K562 (cell line): Measurements from ENCODE around the gene ZNF236. TPM values are rescaled to one million over a fixed set of nuclear protein-coding genes. Genes with fewer than 3 reads are reported as not detected.

ENCODE experiments used
- ATAC-seq: fragments of 200-7000 bp; cut with Tn5 transposase; 3 replicates; pipeline ENCODE4 v1.9.1; 2020; ENCODE audit warnings: moderate library complexity
- BruUV-seq: library from RNA; stranded (reverse); fragments of 400-500 nt; replicated peaks from 2 replicates; lab custom pipeline; 2021; lab: Mats Ljungman, UMichigan
- CTCF ChIA-PET: fragments of 300-600 bp; formaldehyde crosslinking; extraction: SDS; loops from one replicate; lab custom pipeline; 2021; ENCODE audit warnings: low intra/inter-chr PET ratio; lab: Yijun Ruan, JAX
- POLR2A ChIA-PET: fragments of 300-600, 350-650 bp; sonication (Branson Sonifier 250); formaldehyde crosslinking; extraction: SDS; loops from one replicate; lab custom pipeline; 2021; ENCODE audit warnings: antibody characterized with exemption, inconsistent platforms; lab: Yijun Ruan, JAX
- DNase-seq, 4 experiments: peaks; one replicate each; pipeline versions ENCODE4 v3.0.0 to v3.0.0-alpha.2; 2011 to 2018; ENCODE audit warnings: low spot score in 3 of 4, mixed read lengths in 3 of 4; ENCODE audit errors: extremely low read depth in 1 of 4
- FAIRE-seq: peaks from 2 replicates; lab custom pipeline; 2011; peaks lifted over from hg19 to GRCh38; lab: Jason Lieb, UNC
- H2AFZ ChIP-seq: 2 replicates; pipeline ENCODE4 v1.6.0; 2011; ENCODE audit warnings: low read depth, low read length, control low read depth, inconsistent platforms
- H3K27ac ChIP-seq: fragments of 200-600 bp; 3 replicates; pipeline ENCODE4 v1.8.0; 2011; ENCODE audit warnings: low read depth, mild to moderate bottlenecking, control low read depth, inconsistent platforms, low read length, moderate library complexity, mixed read lengths; ENCODE audit errors: extremely low read depth
- H3K27me3 ChIP-seq, 2 experiments: fragments of 300-600 bp in 1 of 2; 2 replicates in 1 of 2; 3 replicates in 1 of 2; pipeline versions ENCODE4 v1.6.0 to v1.8.0; 2011; ENCODE audit warnings: inconsistent platforms in 2 of 2, low read length in 2 of 2, mild to moderate bottlenecking in 1 of 2, mixed read lengths in 1 of 2, moderate library complexity in 1 of 2; ENCODE audit not compliant: control insufficient read depth in 2 of 2, insufficient read depth in 2 of 2
- H3K36me3 ChIP-seq: fragments of 300-600 bp; 3 replicates; pipeline ENCODE4 v1.8.0; 2011; ENCODE audit warnings: mild to moderate bottlenecking, low read length, inconsistent platforms; ENCODE audit not compliant: control insufficient read depth, insufficient read depth
- H3K4me1 ChIP-seq, 2 experiments: fragments of 200-600 bp in 1 of 2; replicated peaks in 1 of 2; 2 replicates in 1 of 2; 3 replicates in 1 of 2; pipeline versions ENCODE4 v1.5.1 to v1.8.0; 2011; ENCODE audit warnings: inconsistent platforms in 2 of 2, low read length in 2 of 2, mild to moderate bottlenecking in 1 of 2, mixed read lengths in 1 of 2, moderate library complexity in 1 of 2; ENCODE audit not compliant: control insufficient read depth in 2 of 2, insufficient read depth in 2 of 2
- H3K4me2 ChIP-seq: 2 replicates; pipeline ENCODE4 v1.6.1; 2011; ENCODE audit warnings: low read length, control low read depth, inconsistent platforms, mixed read lengths; ENCODE audit not compliant: insufficient read depth
- H3K4me3 ChIP-seq: fragments of 200-600 bp; sonication (generic), shearing (Covaris generic); 2 replicates; pipeline ENCODE4 v1.5.1; 2016; ENCODE audit warnings: control low read depth, inconsistent platforms
- H3K79me2 ChIP-seq: fragments of 200-600 bp; 3 replicates; pipeline ENCODE4 v1.8.0; 2011; ENCODE audit warnings: low read length, inconsistent platforms; ENCODE audit not compliant: control insufficient read depth, insufficient read depth
- H3K9ac ChIP-seq, 2 experiments: 2 replicates each; pipeline versions ENCODE4 v1.6.0 to v1.6.1; 2011; ENCODE audit warnings: low read depth in 2 of 2, low read length in 2 of 2, control low read depth in 1 of 2, inconsistent platforms in 1 of 2, mild to moderate bottlenecking in 1 of 2, mixed read lengths in 1 of 2; ENCODE audit not compliant: insufficient read depth in 1 of 2
- H3K9me1 ChIP-seq: one replicate; pipeline ENCODE4 v1.6.0; 2011; ENCODE audit warnings: inconsistent platforms, mild to moderate bottlenecking, low read length, moderate library complexity; ENCODE audit not compliant: control insufficient read depth, insufficient read depth
- H3K9me3 ChIP-seq: replicated peaks from 2 replicates; pipeline ENCODE4 v1.5.1; 2011; ENCODE audit warnings: low read depth, low read length, inconsistent platforms; ENCODE audit not compliant: control insufficient read depth, insufficient read depth
- H4K20me1 ChIP-seq: replicated peaks from 2 replicates; pipeline ENCODE4 v1.6.1; 2011; ENCODE audit warnings: low read length, inconsistent platforms, mixed read lengths; ENCODE audit not compliant: control insufficient read depth, insufficient read depth
- FUS ChIP-seq: fragments of 200-400 bp; formaldehyde crosslinking; optimal IDR thresholded peaks from 2 replicates; pipeline ENCODE3; 2017; ENCODE audit warnings: low read depth, low read length
- GABPB2 ChIP-seq: fragments of 250-450 bp; sonication (Bioruptor Pico); conservative IDR thresholded peaks from 2 replicates; pipeline ENCODE4 v1.5.1; 2021; ENCODE audit warnings: mild to moderate bottlenecking
- VEZF1 ChIP-seq: fragments of 200-800 bp; sonication (Bioruptor generic); IDR thresholded peaks from 2 replicates; pipeline ENCODE4 v1.6.1; 2017; ENCODE audit warnings: missing genetic modification characterization, missing compliant biosample characterization
- YBX1 ChIP-seq: fragments of 450-650 bp; IDR thresholded peaks from 2 replicates; pipeline ENCODE4 v1.7.1; 2016; ENCODE audit warnings: mild to moderate bottlenecking
- WGBS: fragments of 100-300 bp; shearing (Covaris generic); methylation state at CpG from one replicate; pipeline ENCODE4 v1.1.6; 2016; ENCODE audit warnings: low coverage, mixed read lengths; ENCODE audit not compliant: insufficient coverage; ENCODE audit errors: missing lambda C conversion rate; 5-methylcytosine and 5-hydroxymethylcytosine counted together
- in situ Hi-C: fragments of 300-500 bp; cut with MboI; formaldehyde crosslinking; loops from 4 replicates; pipeline ENCODE4 v1.15.0; 2018; ENCODE audit warnings: inconsistent platforms, mixed read lengths
- intact Hi-C: fragments of 100-400 bp; cut with micrococcal nuclease; formaldehyde crosslinking; loops from 2 replicates; pipeline ENCODE4 v1.14.2; 2022
- polyA plus RNA-seq, 8 experiments: library from polyadenylated mRNA; depleted of rRNA in 4 of 8; stranded (reverse) in 5 of 8; unstranded in 3 of 8; fragments of >200 nt; fragmentation: Nextera tagmentation in 2 of 8; fragmentation: Illumina TruSeq in 1 of 8; extraction: Ambion mirVana in 2 of 8; extraction: Trizol in 1 of 8; gene quantifications; 2 replicates each; pipeline versions ENCODE4 v1.2.1 to v1.2.3, GENCODE V29; 2011 to 2014; ENCODE audit warnings: inconsistent platforms in 1 of 8, missing spikeins in 1 of 8
- total RNA-seq, 7 experiments: library from RNA; depleted of rRNA in 6 of 7; stranded (reverse); fragments of >200 nt in 6 of 7; fragmentation: Illumina TruSeq in 2 of 7; extraction: Trizol in 2 of 7; gene quantifications; 2 replicates each; pipeline versions ENCODE4 v1.2.1 to v1.2.3, GENCODE V29; 2011 to 2021; ENCODE audit warnings: low replicate concordance in 1 of 7

ZNF236 gene
- total and polyA plus RNA-seq, 9 of the 15 experiments (the other 6 are each of a cell fraction or from before 2014, with no cell fraction given), result 0.35 to 8.7 (median 3.4) TPM

GRCh38 chr18:77003316-77003715 is 181.0 kb downstream of the ZNF236 start:
- no peak overlapping the region for H3K27ac ChIP-seq
- H3K79me2 ChIP-seq, result no peaks in the 10 kb centered on the region
- DNase-seq (no peak), FAIRE-seq (no peak), ATAC-seq (no peak)
- no peak overlapping the region for H3K9ac ChIP-seq
- no peak overlapping the region for H3K4me2 ChIP-seq
- H3K4me3 ChIP-seq, result no peak overlapping the region
- H2AFZ ChIP-seq, result no peak overlapping the region
- TF ChIP-seq VEZF1 (CRISPR knock-in tag) (no peak), GABPB2 (no peak), YBX1 (no peak), FUS (no peak)
- ChIA-PET CTCF (no interaction called here), POLR2A (no interaction called here)
- no peaks in the 10 kb centered on the region for H3K9me3 ChIP-seq
- no peaks in the 10 kb centered on the region for H3K36me3 ChIP-seq
- no peaks in the 10 kb centered on the region; a peak in 1 of 5 replicates for H3K4me1 ChIP-seq
- no peaks in the 10 kb centered on the region for H3K9me1 ChIP-seq
- in situ Hi-C loops (no loop called here), intact Hi-C loops (loop anchor here (5.0 to 10.0 kb wide), 2 partner anchors 51 to 644 kb away; no protein-coding TSS in a partner anchor)
- BruUV-seq, result no TSS peak
- 0% methylated on average over 5 of the region's 7 CpGs for WGBS
- H4K20me1 ChIP-seq, result no peaks in the 10 kb centered on the region
- H3K27me3 ChIP-seq, result peaks cover 4 to 50% of the 10 kb centered on the region in 2 experiments; a peak in 4 of 5 replicates
